Trophoblast cell (in vitro differentiated cells and primary cell): ENCODE data around the gene NOTCH4.

Source experiments
- DNase-seq, 2 donors: peaks; one replicate each; pipeline ENCODE4 v3.0.0-alpha.2; 2016
- H2AFZ ChIP-seq: 2 replicates; pipeline ENCODE4 v1.6.1; 2013; ENCODE audit warnings: low read length, moderate library complexity, mild to moderate bottlenecking; ENCODE audit not compliant: insufficient read depth, poor library complexity
- H2AK5ac ChIP-seq: 2 replicates; pipeline ENCODE4 v1.6.1; 2013; ENCODE audit warnings: mild to moderate bottlenecking, low read length
- H2BK120ac ChIP-seq: 2 replicates; pipeline ENCODE4 v1.6.1; 2013; ENCODE audit warnings: low read length, mild to moderate bottlenecking, moderate library complexity; ENCODE audit not compliant: insufficient read depth, poor library complexity
- H2BK12ac ChIP-seq: 2 replicates; pipeline ENCODE4 v1.6.1; 2013; ENCODE audit warnings: mild to moderate bottlenecking, low read length, moderate library complexity
- H2BK5ac ChIP-seq: 2 replicates; pipeline ENCODE4 v1.6.1; 2013; ENCODE audit warnings: low read length, low read depth, moderate library complexity, mild to moderate bottlenecking; ENCODE audit not compliant: poor library complexity
- H3K14ac ChIP-seq: 2 replicates; pipeline ENCODE4 v1.6.1; 2013; ENCODE audit warnings: mild to moderate bottlenecking, low read length
- H3K18ac ChIP-seq: 2 replicates; pipeline ENCODE4 v1.6.1; 2013; ENCODE audit warnings: mild to moderate bottlenecking, low read length
- H3K23ac ChIP-seq: 2 replicates; pipeline ENCODE4 v1.6.1; 2013; ENCODE audit warnings: low read length
- H3K27ac ChIP-seq: 2 replicates; pipeline ENCODE4 v1.5.1; 2013; ENCODE audit warnings: low read depth, mild to moderate bottlenecking, inconsistent platforms, low read length, moderate library complexity
- H3K27me3 ChIP-seq: 2 replicates; pipeline ENCODE4 v1.6.1; 2013; ENCODE audit warnings: inconsistent platforms, mild to moderate bottlenecking, low read length, moderate library complexity; ENCODE audit not compliant: insufficient read depth
- H3K36me3 ChIP-seq, 2 experiments: 1 replicate in 1 of 2; 2 replicates in 1 of 2; pipeline ENCODE4 v1.6.1; 2013; ENCODE audit warnings: low read length in 2 of 2, mild to moderate bottlenecking in 2 of 2, moderate library complexity in 1 of 2; ENCODE audit not compliant: insufficient read depth in 2 of 2, control insufficient read depth in 1 of 2
- H3K4ac ChIP-seq: 2 replicates; pipeline ENCODE4 v1.6.1; 2013; ENCODE audit warnings: low read depth, mild to moderate bottlenecking, low read length, moderate library complexity
- H3K4me1 ChIP-seq, 2 experiments: 1 replicate in 1 of 2; 2 replicates in 1 of 2; pipeline ENCODE4 v1.6.1; 2013; ENCODE audit warnings: low read length in 2 of 2, mild to moderate bottlenecking in 2 of 2, moderate library complexity in 1 of 2; ENCODE audit not compliant: insufficient read depth in 2 of 2, control insufficient read depth in 1 of 2
- H3K4me2 ChIP-seq: 2 replicates; pipeline ENCODE4 v1.6.1; 2013; ENCODE audit warnings: inconsistent platforms, mild to moderate bottlenecking, low read length, moderate library complexity
- H3K4me3 ChIP-seq: 2 replicates; pipeline ENCODE4 v1.5.1; 2013; ENCODE audit warnings: mild to moderate bottlenecking, low read depth, low read length, inconsistent platforms
- H3K79me1 ChIP-seq: one replicate; pipeline ENCODE4 v1.6.1; 2013; ENCODE audit warnings: low read length
- H3K79me2 ChIP-seq: 2 replicates; pipeline ENCODE4 v1.6.1; 2013; ENCODE audit warnings: low read length, mild to moderate bottlenecking; ENCODE audit not compliant: control insufficient read depth, insufficient read depth, poor library complexity
- H3K9ac ChIP-seq: 2 replicates; pipeline ENCODE4 v1.6.1; 2013; ENCODE audit warnings: mild to moderate bottlenecking, low read length
- H3K9me3 ChIP-seq: 2 replicates; pipeline ENCODE4 v1.6.1; 2013; ENCODE audit warnings: low read depth, mild to moderate bottlenecking, control low read depth, inconsistent platforms, low read length; ENCODE audit not compliant: insufficient read depth
- H4K12ac ChIP-seq: 2 replicates; pipeline ENCODE4 v1.6.1; 2013; ENCODE audit warnings: low read depth, mild to moderate bottlenecking, low read length, moderate library complexity
- H4K8ac ChIP-seq: 2 replicates; pipeline ENCODE4 v1.6.1; 2013; ENCODE audit warnings: low read depth, mild to moderate bottlenecking, low read length, moderate library complexity
- H4K91ac ChIP-seq: one replicate; pipeline ENCODE4 v1.6.1; 2013; ENCODE audit warnings: low read depth, mild to moderate bottlenecking, low read length, moderate library complexity
- WGBS: extraction: QIAGEN DNeasy Blood & Tissue Kit; methylation state at CpG from one replicate; pipeline ENCODE4 v1.1.7; 2013; ENCODE audit warnings: missing lambda C conversion rate; ENCODE audit not compliant: insufficient read length, insufficient coverage; ENCODE audit errors: extremely low coverage; 5-methylcytosine and 5-hydroxymethylcytosine counted together

NOTCH4 gene

GRCh38 chr6:32218167-32218566, 5.7 kb downstream of the NOTCH4 start:
- Histone ChIP-seq H3K4me1 (no peaks in the 10 kb centered on the region), H3K36me3 (no peaks in the 10 kb centered on the region), H2AFZ (no peak overlapping the region), H3K4me2 (no peak overlapping the region), H4K8ac (no peak overlapping the region), H2BK120ac (no peak overlapping the region), H3K79me2 (no peaks in the 10 kb centered on the region), H4K12ac (no peak overlapping the region), H3K27ac (no peak overlapping the region), H3K23ac (no peak overlapping the region), H3K9ac (no peak overlapping the region), H3K79me1 (no peaks in the 10 kb centered on the region), H3K4ac (no peak overlapping the region), H3K18ac (no peak overlapping the region), H4K91ac (no peak overlapping the region), H3K4me3 (no peak overlapping the region), H3K27me3 (no peaks in the 10 kb centered on the region), H2BK12ac (no peak overlapping the region), H2BK5ac (no peak overlapping the region), H3K9me3 (peaks cover 2% of the 10 kb centered on the region), H2AK5ac (no peak overlapping the region), H3K14ac (no peak overlapping the region)
- DNase-seq: no peak
- WGBS: no CpG with 5 or more reads among the region's 7 CpGs

DNA sequence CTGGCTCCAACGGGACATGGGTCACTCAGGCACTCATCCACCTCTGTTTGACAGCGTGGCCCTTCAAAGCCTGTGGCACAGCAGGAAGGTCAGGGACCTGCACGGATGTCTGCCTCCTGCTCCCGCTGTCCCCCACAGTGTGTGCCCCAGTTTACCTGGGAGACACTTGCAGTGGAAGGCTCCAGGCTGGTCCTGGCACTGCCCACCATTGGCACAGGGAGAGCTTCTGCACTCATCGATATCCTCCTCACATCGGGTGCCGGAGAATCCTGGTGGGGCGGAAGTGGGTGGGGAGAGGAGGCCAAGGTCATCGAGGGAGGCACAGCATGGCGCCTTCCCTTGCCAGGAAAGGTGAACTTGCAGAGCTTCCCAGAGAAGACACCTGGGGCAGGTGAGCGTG, 6.9 kb downstream of the NOTCH4 start:
- H3K9me3 ChIP-seq: peaks cover 2% of the 10 kb centered on the region
- no peak overlapping the region for H3K27ac ChIP-seq
- no peak overlapping the region for H3K4me3 ChIP-seq
- H4K91ac ChIP-seq: no peak overlapping the region
- no peaks in the 10 kb centered on the region for H3K79me2 ChIP-seq
- H3K27me3 ChIP-seq: no peaks in the 10 kb centered on the region
- H3K23ac ChIP-seq: no peak overlapping the region
- H3K14ac ChIP-seq: no peak overlapping the region
- H2AFZ ChIP-seq: no peak overlapping the region
- no peaks in the 10 kb centered on the region for H3K36me3 ChIP-seq
- H4K12ac ChIP-seq: no peak overlapping the region
- H2AK5ac ChIP-seq: no peak overlapping the region
- no peak for DNase-seq
- H3K9ac ChIP-seq: no peak overlapping the region
- no peak overlapping the region for H2BK12ac ChIP-seq
- H3K4me1 ChIP-seq: no peaks in the 10 kb centered on the region
- no peak overlapping the region for H4K8ac ChIP-seq
- no peak overlapping the region for H2BK5ac ChIP-seq
- no peak overlapping the region for H3K4me2 ChIP-seq
- H2BK120ac ChIP-seq: no peak overlapping the region
- H3K18ac ChIP-seq: no peak overlapping the region
- no peak overlapping the region for H3K4ac ChIP-seq
- no CpG with 5 or more reads among the region's 11 CpGs for WGBS
- no peaks in the 10 kb centered on the region for H3K79me1 ChIP-seq

DNA sequence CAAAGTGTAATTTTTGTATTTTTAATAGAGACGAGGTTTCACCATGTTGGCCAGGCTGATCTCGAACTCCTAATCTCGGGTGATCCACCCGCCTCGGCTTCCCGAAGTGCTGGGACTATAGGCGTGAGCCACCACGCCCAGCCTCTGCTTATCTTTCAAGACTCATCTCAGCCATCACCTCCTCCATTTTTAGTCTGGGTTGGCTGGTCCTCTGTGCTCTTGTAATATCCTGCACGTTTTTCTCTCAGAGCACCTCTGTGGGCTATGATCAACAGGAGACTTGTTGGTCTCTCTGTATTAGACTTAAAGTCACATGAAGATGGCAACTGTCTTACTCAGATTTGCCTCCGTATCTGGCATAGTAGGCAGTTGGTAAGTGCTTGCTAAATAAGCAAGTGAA, 7.6 kb downstream of the NOTCH4 start:
- H3K27ac ChIP-seq: no peak overlapping the region
- no peak overlapping the region for H4K8ac ChIP-seq
- H2BK120ac ChIP-seq: no peak overlapping the region
- no peak overlapping the region for H4K91ac ChIP-seq
- no peak overlapping the region for H2AFZ ChIP-seq
- H3K9ac ChIP-seq: no peak overlapping the region
- H3K18ac ChIP-seq: no peak overlapping the region
- no peak overlapping the region for H3K4me2 ChIP-seq
- H4K12ac ChIP-seq: no peak overlapping the region
- peaks cover 2% of the 10 kb centered on the region for H3K9me3 ChIP-seq
- no peak for DNase-seq
- no peaks in the 10 kb centered on the region for H3K4me1 ChIP-seq
- no peaks in the 10 kb centered on the region for H3K79me2 ChIP-seq
- no peak overlapping the region for H2BK5ac ChIP-seq
- WGBS: no CpG with 5 or more reads among the region's 10 CpGs
- H2BK12ac ChIP-seq: no peak overlapping the region
- no peak overlapping the region for H2AK5ac ChIP-seq
- H3K4me3 ChIP-seq: no peak overlapping the region
- H3K23ac ChIP-seq: no peak overlapping the region
- no peaks in the 10 kb centered on the region for H3K79me1 ChIP-seq
- H3K14ac ChIP-seq: no peak overlapping the region
- H3K27me3 ChIP-seq: no peaks in the 10 kb centered on the region
- H3K4ac ChIP-seq: no peak overlapping the region
- no peaks in the 10 kb centered on the region for H3K36me3 ChIP-seq

DNA sequence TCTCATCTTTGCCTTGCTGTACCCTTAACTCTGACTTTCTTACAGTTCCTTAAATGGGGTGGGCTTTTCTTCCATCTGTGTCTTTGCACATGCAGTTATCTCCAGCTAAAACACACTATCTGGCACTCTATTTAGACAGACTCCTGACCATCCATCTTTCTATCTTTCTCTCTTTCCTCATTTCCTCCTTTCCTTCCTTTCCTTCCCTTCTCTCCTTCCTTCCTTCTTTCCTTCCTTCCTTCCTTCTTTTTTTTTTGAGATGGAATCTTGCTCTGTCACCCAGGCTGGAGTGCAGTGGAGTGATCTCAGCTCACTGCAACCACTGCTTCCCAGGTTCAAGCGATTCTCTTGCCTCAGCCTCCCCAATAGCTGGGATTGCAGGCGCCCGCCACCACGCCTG, 8.2 kb downstream of the NOTCH4 start:
- no peak overlapping the region for H2BK12ac ChIP-seq
- no peak overlapping the region for H4K91ac ChIP-seq
- no peak overlapping the region for H4K12ac ChIP-seq
- H2AFZ ChIP-seq: no peak overlapping the region
- H3K79me1 ChIP-seq: no peaks in the 10 kb centered on the region
- H3K18ac ChIP-seq: no peak overlapping the region
- H3K27me3 ChIP-seq: no peaks in the 10 kb centered on the region
- H4K8ac ChIP-seq: no peak overlapping the region
- no peaks in the 10 kb centered on the region for H3K79me2 ChIP-seq
- no peak overlapping the region for H3K4ac ChIP-seq
- peaks cover 2% of the 10 kb centered on the region for H3K9me3 ChIP-seq
- no peak overlapping the region for H2AK5ac ChIP-seq
- no peak overlapping the region for H3K4me3 ChIP-seq
- H3K36me3 ChIP-seq: no peaks in the 10 kb centered on the region
- no peak overlapping the region for H3K14ac ChIP-seq
- no peaks in the 10 kb centered on the region for H3K4me1 ChIP-seq
- no peak for DNase-seq
- no peak overlapping the region for H3K4me2 ChIP-seq
- no peak overlapping the region for H2BK5ac ChIP-seq
- H3K27ac ChIP-seq: no peak overlapping the region
- no peak overlapping the region for H3K23ac ChIP-seq
- H2BK120ac ChIP-seq: no peak overlapping the region
- no CpG with 5 or more reads among the region's 4 CpGs for WGBS
- no peak overlapping the region for H3K9ac ChIP-seq
